GM23338 (cell line): ENCODE measurements around the gene EP400. TPM values are rescaled to one million over a fixed set of nuclear protein-coding genes. Genes with fewer than 3 reads are reported as not detected.

ENCODE experiments used
- ATAC-seq: fragments of 200-7000 bp; cut with Tn5 transposase; 3 replicates; pipeline ENCODE4 v1.9.1; 2020
- DNase-seq: peaks from one replicate; pipeline ENCODE4 v3.0.0-alpha.2; 2015; ENCODE audit warnings: low spot score
- H2AFZ ChIP-seq: fragments of 200-600 bp; sonication (generic); 2 replicates; pipeline ENCODE4 v1.8.0; 2016; ENCODE audit warnings: antibody characterized with exemption, mild to moderate bottlenecking, moderate library complexity
- H3F3A ChIP-seq: fragments of 200-600 bp; sonication (generic); replicated peaks from 2 replicates; pipeline ENCODE4 v1.8.0; 2017; ENCODE audit warnings: antibody characterized with exemption, mixed run types, low read depth
- H3K27ac ChIP-seq: fragments of 200-600 bp; sonication (generic); 2 replicates; pipeline ENCODE4 v1.6.1; 2016; ENCODE audit warnings: low read depth
- H3K27me3 ChIP-seq: fragments of 200-600 bp; sonication (generic); 2 replicates; pipeline ENCODE4 v1.8.0; 2016; ENCODE audit warnings: mild to moderate bottlenecking, mixed run types, moderate library complexity; ENCODE audit not compliant: insufficient read depth
- H3K36me3 ChIP-seq: fragments of 200-600 bp; sonication (generic); 2 replicates; pipeline ENCODE4 v1.8.0; 2016; ENCODE audit warnings: mild to moderate bottlenecking; ENCODE audit not compliant: insufficient read depth
- H3K4me1 ChIP-seq: fragments of 200-600 bp; sonication (generic); 2 replicates; pipeline ENCODE4 v1.8.0; 2016; ENCODE audit warnings: mild to moderate bottlenecking, moderate library complexity; ENCODE audit not compliant: insufficient read depth
- H3K4me2 ChIP-seq: fragments of 200-600 bp; sonication (generic); 2 replicates; pipeline ENCODE4 v1.7.1; 2017; ENCODE audit warnings: mixed run types
- H3K4me3 ChIP-seq: fragments of 200-600 bp; sonication (generic); 2 replicates; pipeline ENCODE4 v1.6.1; 2016; ENCODE audit warnings: mixed run types
- H3K79me2 ChIP-seq: fragments of 200-600 bp; sonication (generic); replicated peaks from 2 replicates; pipeline ENCODE4 v1.8.0; 2017; ENCODE audit warnings: mild to moderate bottlenecking; ENCODE audit not compliant: insufficient read depth
- H3K9me2 ChIP-seq: fragments of 200-600 bp; sonication (generic); 2 replicates; pipeline ENCODE4 v1.8.0; 2017; ENCODE audit not compliant: insufficient read depth
- H4K20me1 ChIP-seq: fragments of 200-600 bp; sonication (generic); replicated peaks from 2 replicates; pipeline ENCODE4 v1.8.0; 2017; ENCODE audit warnings: mild to moderate bottlenecking; ENCODE audit not compliant: insufficient read depth
- H3K27ac Mint-ChIP-seq: 2 replicates; pipeline ENCODE4 v1.8.0; 2020; ENCODE audit warnings: inconsistent platforms, mild to moderate bottlenecking, moderate library complexity, mixed read lengths
- H3K27me3 Mint-ChIP-seq: 3 replicates; pipeline ENCODE4 v1.8.0; 2022; ENCODE audit warnings: low read depth, mild to moderate bottlenecking, moderate library complexity, mixed read lengths, inconsistent platforms; ENCODE audit not compliant: insufficient read depth, poor library complexity
- H3K36me3 Mint-ChIP-seq: 3 replicates; pipeline ENCODE4 v1.8.0; 2021; ENCODE audit warnings: low read depth, mild to moderate bottlenecking, inconsistent platforms, moderate library complexity, mixed read lengths
- H3K4me1 Mint-ChIP-seq: 3 replicates; pipeline ENCODE4 v1.8.0; 2020; ENCODE audit warnings: mild to moderate bottlenecking, inconsistent platforms, mixed read lengths
- H3K4me3 Mint-ChIP-seq: 3 replicates; pipeline ENCODE4 v1.8.0; 2021; ENCODE audit warnings: moderate library complexity, mild to moderate bottlenecking, inconsistent platforms, mixed read lengths
- H3K9me3 Mint-ChIP-seq: 3 replicates; pipeline ENCODE4 v1.8.0; 2020; ENCODE audit warnings: moderate library complexity, mild to moderate bottlenecking, inconsistent platforms, mixed read lengths
- EZH2phosphoT487 ChIP-seq: fragments of 200-600 bp; sonication (generic); IDR thresholded peaks from one replicate; pipeline ENCODE4 v1.8.1; 2018; ENCODE audit warnings: antibody characterized with exemption; ENCODE audit not compliant: unreplicated experiment
- NANOG ChIP-seq: IDR thresholded peaks from 2 replicates; pipeline ENCODE4 v1.6.1; 2016; ENCODE audit warnings: antibody characterized with exemption, borderline replicate concordance
- POLR2AphosphoS5 ChIP-seq: IDR thresholded peaks from 2 replicates; pipeline ENCODE4 v1.6.1; 2016; ENCODE audit warnings: antibody characterized with exemption, low read depth
- STAT1 ChIP-seq: IDR thresholded peaks from one replicate; pipeline ENCODE4 v1.6.1; 2016; ENCODE audit warnings: antibody characterized with exemption; ENCODE audit not compliant: unreplicated experiment
- ZNF114 ChIP-seq: fragments of 250-450 bp; sonication (Bioruptor Pico); IDR thresholded peaks from 2 replicates; pipeline ENCODE4 v1.5.0; 2020; ENCODE audit warnings: mild to moderate bottlenecking, moderate library complexity
- polyA plus RNA-seq: library from polyadenylated mRNA; unstranded; fragments of >200 nt; fragmentation: Nextera tagmentation; extraction: Ambion mirVana; gene quantifications from 2 replicates; pipeline ENCODE4 v1.2.1, GENCODE V29; 2016
- total RNA-seq: library from RNA; depleted of rRNA; stranded (reverse); fragments of >200 nt; shearing (Covaris generic); gene quantifications from 2 replicates; pipeline ENCODE4 v1.2.3, GENCODE V29; 2014
- TF ChIP-seq, protein P1 (sequence below): IDR thresholded peaks from 2 replicates; pipeline ENCODE4 v1.6.1; 2016; ENCODE audit warnings: antibody characterized with exemption
- TF ChIP-seq, protein P2 (sequence below): IDR thresholded peaks from one replicate; pipeline ENCODE4 v1.6.1; 2018; ENCODE audit warnings: antibody characterized with exemption; ENCODE audit not compliant: unreplicated experiment
- TF ChIP-seq, protein P3 (sequence below), 2 experiments: fragments of 200-600 bp in 1 of 2; sonication (generic) in 1 of 2; conservative IDR thresholded peaks; 2 replicates each; pipeline versions ENCODE4 v1.5.1 to v1.6.1; 2016 to 2017; ENCODE audit warnings: antibody characterized with exemption in 2 of 2, low read depth in 2 of 2, mild to moderate bottlenecking in 2 of 2, moderate library complexity in 1 of 2

EP400 gene
- total and polyA plus RNA-seq, 2 experiments from 2014 or later: 26.3 to 57.2 TPM

DNA sequence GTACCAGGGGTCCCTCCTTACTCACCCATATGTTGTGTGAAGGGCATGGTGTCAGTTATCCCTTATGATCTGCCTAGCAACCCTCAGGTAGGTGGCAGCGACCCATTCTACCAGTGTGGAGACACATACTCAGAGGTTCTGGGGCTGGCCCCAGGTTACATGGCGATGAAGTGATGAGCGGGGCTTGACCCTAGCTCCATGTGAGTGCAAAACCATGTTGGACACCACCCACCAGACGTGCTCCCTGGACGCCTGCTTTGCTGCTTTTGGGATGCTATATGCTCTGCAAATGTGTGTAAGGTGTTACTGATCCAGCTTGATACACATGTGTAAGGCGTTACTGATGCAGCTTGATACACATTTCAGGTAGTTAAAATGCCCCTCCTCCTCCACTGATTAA, 33.3 kb downstream of the EP400 start:
- Histone ChIP-seq H2AFZ (no peak overlapping the region), H3K36me3 (peaks cover 3% of the 10 kb centered on the region; the same call in 1 of the 2 replicates), H3K4me1 (no peaks in the 10 kb centered on the region), H3K4me2 (no peak overlapping the region), H3K27ac (no peak overlapping the region; the same call in 1 of the 2 replicates), H3F3A (0 out of 2 replicates have a peak, but pooled peaks cover 4% of the 10 kb centered on the region), H3K4me3 (no peak overlapping the region), H3K9me2 (no peaks in the 10 kb centered on the region), H3K79me2 (peaks cover 11% of the 10 kb centered on the region), H3K27me3 (no peaks in the 10 kb centered on the region), H4K20me1 (peaks cover 3% of the 10 kb centered on the region; the same call in 1 of the 2 replicates)
- Mint-ChIP-seq H3K27me3 (no peaks in the 10 kb centered on the region), H3K27ac (no peak overlapping the region), H3K4me1 (peaks cover 12% of the 10 kb centered on the region), H3K9me3 (no peaks in the 10 kb centered on the region), H3K4me3 (no peak overlapping the region), H3K36me3 (peaks cover 51% of the 10 kb centered on the region)
- TF ChIP-seq POLR2AphosphoS5 (no peak), STAT1 (no peak), ZNF114 (no peak), EZH2phosphoT487 (no peak), NANOG (no peak)
- TF ChIP-seq, protein P1, sequence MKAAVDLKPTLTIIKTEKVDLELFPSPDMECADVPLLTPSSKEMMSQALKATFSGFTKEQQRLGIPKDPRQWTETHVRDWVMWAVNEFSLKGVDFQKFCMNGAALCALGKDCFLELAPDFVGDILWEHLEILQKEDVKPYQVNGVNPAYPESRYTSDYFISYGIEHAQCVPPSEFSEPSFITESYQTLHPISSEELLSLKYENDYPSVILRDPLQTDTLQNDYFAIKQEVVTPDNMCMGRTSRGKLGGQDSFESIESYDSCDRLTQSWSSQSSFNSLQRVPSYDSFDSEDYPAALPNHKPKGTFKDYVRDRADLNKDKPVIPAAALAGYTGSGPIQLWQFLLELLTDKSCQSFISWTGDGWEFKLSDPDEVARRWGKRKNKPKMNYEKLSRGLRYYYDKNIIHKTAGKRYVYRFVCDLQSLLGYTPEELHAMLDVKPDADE: no peak
- TF ChIP-seq, protein P2, sequence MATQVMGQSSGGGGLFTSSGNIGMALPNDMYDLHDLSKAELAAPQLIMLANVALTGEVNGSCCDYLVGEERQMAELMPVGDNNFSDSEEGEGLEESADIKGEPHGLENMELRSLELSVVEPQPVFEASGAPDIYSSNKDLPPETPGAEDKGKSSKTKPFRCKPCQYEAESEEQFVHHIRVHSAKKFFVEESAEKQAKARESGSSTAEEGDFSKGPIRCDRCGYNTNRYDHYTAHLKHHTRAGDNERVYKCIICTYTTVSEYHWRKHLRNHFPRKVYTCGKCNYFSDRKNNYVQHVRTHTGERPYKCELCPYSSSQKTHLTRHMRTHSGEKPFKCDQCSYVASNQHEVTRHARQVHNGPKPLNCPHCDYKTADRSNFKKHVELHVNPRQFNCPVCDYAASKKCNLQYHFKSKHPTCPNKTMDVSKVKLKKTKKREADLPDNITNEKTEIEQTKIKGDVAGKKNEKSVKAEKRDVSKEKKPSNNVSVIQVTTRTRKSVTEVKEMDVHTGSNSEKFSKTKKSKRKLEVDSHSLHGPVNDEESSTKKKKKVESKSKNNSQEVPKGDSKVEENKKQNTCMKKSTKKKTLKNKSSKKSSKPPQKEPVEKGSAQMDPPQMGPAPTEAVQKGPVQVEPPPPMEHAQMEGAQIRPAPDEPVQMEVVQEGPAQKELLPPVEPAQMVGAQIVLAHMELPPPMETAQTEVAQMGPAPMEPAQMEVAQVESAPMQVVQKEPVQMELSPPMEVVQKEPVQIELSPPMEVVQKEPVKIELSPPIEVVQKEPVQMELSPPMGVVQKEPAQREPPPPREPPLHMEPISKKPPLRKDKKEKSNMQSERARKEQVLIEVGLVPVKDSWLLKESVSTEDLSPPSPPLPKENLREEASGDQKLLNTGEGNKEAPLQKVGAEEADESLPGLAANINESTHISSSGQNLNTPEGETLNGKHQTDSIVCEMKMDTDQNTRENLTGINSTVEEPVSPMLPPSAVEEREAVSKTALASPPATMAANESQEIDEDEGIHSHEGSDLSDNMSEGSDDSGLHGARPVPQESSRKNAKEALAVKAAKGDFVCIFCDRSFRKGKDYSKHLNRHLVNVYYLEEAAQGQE: no peak
- TF ChIP-seq, protein P3, sequence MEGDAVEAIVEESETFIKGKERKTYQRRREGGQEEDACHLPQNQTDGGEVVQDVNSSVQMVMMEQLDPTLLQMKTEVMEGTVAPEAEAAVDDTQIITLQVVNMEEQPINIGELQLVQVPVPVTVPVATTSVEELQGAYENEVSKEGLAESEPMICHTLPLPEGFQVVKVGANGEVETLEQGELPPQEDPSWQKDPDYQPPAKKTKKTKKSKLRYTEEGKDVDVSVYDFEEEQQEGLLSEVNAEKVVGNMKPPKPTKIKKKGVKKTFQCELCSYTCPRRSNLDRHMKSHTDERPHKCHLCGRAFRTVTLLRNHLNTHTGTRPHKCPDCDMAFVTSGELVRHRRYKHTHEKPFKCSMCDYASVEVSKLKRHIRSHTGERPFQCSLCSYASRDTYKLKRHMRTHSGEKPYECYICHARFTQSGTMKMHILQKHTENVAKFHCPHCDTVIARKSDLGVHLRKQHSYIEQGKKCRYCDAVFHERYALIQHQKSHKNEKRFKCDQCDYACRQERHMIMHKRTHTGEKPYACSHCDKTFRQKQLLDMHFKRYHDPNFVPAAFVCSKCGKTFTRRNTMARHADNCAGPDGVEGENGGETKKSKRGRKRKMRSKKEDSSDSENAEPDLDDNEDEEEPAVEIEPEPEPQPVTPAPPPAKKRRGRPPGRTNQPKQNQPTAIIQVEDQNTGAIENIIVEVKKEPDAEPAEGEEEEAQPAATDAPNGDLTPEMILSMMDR (conservative IDR thresholded peaks at IDR 0.05; ENCODE audit: low read depth in 2 of 2): no peak
- DNase-seq: no peak
- ATAC-seq: no peak

DNA sequence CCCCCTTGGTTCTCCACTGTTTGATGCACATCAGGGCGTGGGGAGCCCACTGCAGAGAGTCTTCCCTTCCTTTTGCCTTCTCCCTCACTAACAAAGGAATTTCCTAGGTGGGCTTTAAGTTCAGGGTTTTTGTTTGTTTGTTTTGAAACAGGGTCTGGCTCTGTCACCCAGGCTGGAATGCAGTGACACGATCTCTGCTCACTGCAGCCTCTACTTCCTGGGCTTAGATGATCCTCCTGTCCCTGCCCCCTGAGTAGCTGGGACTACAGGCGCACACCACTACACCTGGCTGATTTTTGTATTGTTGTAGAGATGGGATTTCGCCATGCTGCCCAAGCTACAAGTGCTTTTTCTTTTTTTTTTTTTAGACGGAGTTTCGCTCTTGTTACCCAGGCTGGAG, 33.8 kb downstream of the EP400 start:
- H3K4me3 Mint-ChIP-seq: no peak overlapping the region
- no peak for TF ChIP-seq EZH2phosphoT487
- TF ChIP-seq NANOG: no peak
- Histone ChIP-seq H3F3A (no peaks in the 10 kb centered on the region), H3K27ac (peak overlapping the region; percentile 76; the same call in 1 of the 2 replicates), H3K4me2 (no peak overlapping the region), H3K4me3 (no peak overlapping the region), H2AFZ (no peak overlapping the region), H3K9me2 (no peaks in the 10 kb centered on the region), H3K27me3 (no peaks in the 10 kb centered on the region), H3K36me3 (peaks cover 3% of the 10 kb centered on the region; the same call in 1 of the 2 replicates), H3K4me1 (no peaks in the 10 kb centered on the region), H4K20me1 (peaks cover under 1% of the 10 kb centered on the region; the same call in 1 of the 2 replicates), H3K79me2 (peaks cover 6% of the 10 kb centered on the region)
- peaks cover 55% of the 10 kb centered on the region for H3K36me3 Mint-ChIP-seq
- no peak overlapping the region; the same call in 1 of the 2 replicates for H3K27ac Mint-ChIP-seq
- DNase-seq (no peak), ATAC-seq (no peak)
- H3K4me1 Mint-ChIP-seq: peaks cover 13% of the 10 kb centered on the region
- H3K9me3 Mint-ChIP-seq: no peaks in the 10 kb centered on the region
- H3K27me3 Mint-ChIP-seq: no peaks in the 10 kb centered on the region
